Heart left ventricle (tissue), 13 donors: ENCODE data around the gene MEP1A.

Experiments
- CTCF ChIP-seq, 12 donors: fragments of 200-600 bp; sonication (generic) in 4 of 12; IDR thresholded peaks; one replicate each; pipeline versions ENCODE4 v1.5.0 to v1.8.0; 2018 to 2022; ENCODE audit warnings: antibody characterized with exemption in 12 of 12, mild to moderate bottlenecking in 5 of 12
- POLR2A ChIP-seq, 2 donors: fragments of 450-650 bp; IDR thresholded peaks; one replicate each; pipeline ENCODE4 v1.6.1; 2017; ENCODE audit warnings: antibody characterized with exemption in 2 of 2, mild to moderate bottlenecking in 2 of 2, moderate library complexity in 2 of 2
- donor health status: ischemic (EF 13 %, LVEDD 7.1; RV severe dilation, severe dysfunction).
- donor health status: DM: no; HTN: yes; CAD: no.
- donor health status: DM: no; HTN: no; CAD: no.
- donor health status: ischemic (EF 25% LVEDD 6.9; RV normal size, moderate dysfunction).
- donor health status: ischemic (EF 25% LVEDD 5.7; RV mildly dilated, moderate dysfunction).
- donor health status: ischemic (EF 35%, LVEDD 5.7; RV mildly dilated, moderate dysfunction).
- donor health status: nonischemic (EF 11% LVEDD 7.7; RV severe dilation, severe dysfunction).
- donor health status: DM: yes; HTN: yes; CAD: no.
- donor health status: PGD.
- donor health status: ischemic (EF 29% LVEDD 5.4; RV normal size, mild dysfunction).
- donor health status: nonischemic (EF 23%, LVEDD 6.1; RV moderate dilation, normal function).

- TF ChIP-seq CTCF (IDR thresholded peaks at IDR 0.05) (no peak), POLR2A (IDR thresholded peaks at IDR 0.05) (no peak)
Observed at GRCh38 chr6:46876126-46876525, 82.9 kb downstream of the MEP1A start.
